ENCODE data around the gene AUTS2. TPM values are rescaled to one million over a fixed set of nuclear protein-coding genes. Genes with fewer than 3 reads are reported as not detected.
A peak's percentile ranks its signal among the peaks of the same experiment; 100 is the strongest.
"Not testable (repeated sequence)": the region's sequence is repeated elsewhere in the genome, so short reads cannot be mapped to it uniquely, and the experiment has no call there.

AUTS2 gene
- total RNA-seq, 1 donor from 2014 or later = 94.1 TPM

GRCh38 chr7:70361821-70362220, 763.5 kb downstream of the AUTS2 start:
- Mint-ChIP-seq H3K27ac (no peak overlapping the region), H3K27me3 (peaks cover 4% of the 10 kb centered on the region), H3K4me3 (no peak overlapping the region), H3K36me3 (peaks cover 19% of the 10 kb centered on the region), H3K4me1 (ENCODE audit: unreplicated experiment) (peaks cover 2% of the 10 kb centered on the region), H3K9me3 (peaks cover 8% of the 10 kb centered on the region)
- DNase-seq (ENCODE audit: extremely low spot score, unreplicated experiment) = no peak
- TF ChIP-seq, protein P1, sequence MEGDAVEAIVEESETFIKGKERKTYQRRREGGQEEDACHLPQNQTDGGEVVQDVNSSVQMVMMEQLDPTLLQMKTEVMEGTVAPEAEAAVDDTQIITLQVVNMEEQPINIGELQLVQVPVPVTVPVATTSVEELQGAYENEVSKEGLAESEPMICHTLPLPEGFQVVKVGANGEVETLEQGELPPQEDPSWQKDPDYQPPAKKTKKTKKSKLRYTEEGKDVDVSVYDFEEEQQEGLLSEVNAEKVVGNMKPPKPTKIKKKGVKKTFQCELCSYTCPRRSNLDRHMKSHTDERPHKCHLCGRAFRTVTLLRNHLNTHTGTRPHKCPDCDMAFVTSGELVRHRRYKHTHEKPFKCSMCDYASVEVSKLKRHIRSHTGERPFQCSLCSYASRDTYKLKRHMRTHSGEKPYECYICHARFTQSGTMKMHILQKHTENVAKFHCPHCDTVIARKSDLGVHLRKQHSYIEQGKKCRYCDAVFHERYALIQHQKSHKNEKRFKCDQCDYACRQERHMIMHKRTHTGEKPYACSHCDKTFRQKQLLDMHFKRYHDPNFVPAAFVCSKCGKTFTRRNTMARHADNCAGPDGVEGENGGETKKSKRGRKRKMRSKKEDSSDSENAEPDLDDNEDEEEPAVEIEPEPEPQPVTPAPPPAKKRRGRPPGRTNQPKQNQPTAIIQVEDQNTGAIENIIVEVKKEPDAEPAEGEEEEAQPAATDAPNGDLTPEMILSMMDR (conservative IDR thresholded peaks at IDR 0.05) = no peak

- H3K4me1 Mint-ChIP-seq (ENCODE audit: unreplicated experiment); H3K4me3 Mint-ChIP-seq; H3K27ac Mint-ChIP-seq; DNase-seq (ENCODE audit: extremely low spot score, unreplicated experiment); H3K27me3 Mint-ChIP-seq; H3K9me3 Mint-ChIP-seq: not testable (repeated sequence)
- H3K36me3 Mint-ChIP-seq = peaks cover 14% of the 10 kb centered on the region
Measured at GRCh38 chr7:70364393-70364792, 766.1 kb downstream of the AUTS2 start.

- Mint-ChIP-seq H3K36me3 (peaks cover under 1% of the 10 kb centered on the region), H3K27ac (no peak overlapping the region), H3K4me1 (ENCODE audit: unreplicated experiment) (peaks cover 17% of the 10 kb centered on the region), H3K9me3 (peaks cover 1% of the 10 kb centered on the region), H3K27me3 (no peaks in the 10 kb centered on the region), H3K4me3 (no peak overlapping the region)
- TF ChIP-seq, protein P1 (conservative IDR thresholded peaks at IDR 0.05) = no peak
- no peak for DNase-seq (ENCODE audit: extremely low spot score, unreplicated experiment)
Measured at GRCh38 chr7:70371652-70372051, 773.4 kb downstream of the AUTS2 start.

- no peak for DNase-seq (ENCODE audit: extremely low spot score, unreplicated experiment)
- Mint-ChIP-seq H3K4me3 (peak overlapping the region; percentile 51), H3K36me3 (no peaks in the 10 kb centered on the region), H3K27ac (no peak overlapping the region), H3K4me1 (ENCODE audit: unreplicated experiment) (peaks cover 18% of the 10 kb centered on the region), H3K27me3 (no peaks in the 10 kb centered on the region), H3K9me3 (no peaks in the 10 kb centered on the region)
- TF ChIP-seq, protein P1 (conservative IDR thresholded peaks at IDR 0.05) = no peak
Measured at GRCh38 chr7:70372768-70373515, 774.7 kb downstream of the AUTS2 start.

- peaks cover 18% of the 10 kb centered on the region for H3K4me1 Mint-ChIP-seq (ENCODE audit: unreplicated experiment)
- no peak overlapping the region for H3K27ac Mint-ChIP-seq
Measured at GRCh38 chr7:70374772-70375533, 776.7 kb downstream of the AUTS2 start.

More at GRCh38 chr7:70374772-70375533, 776.7 kb downstream of the AUTS2 start:
- Mint-ChIP-seq H3K4me3 (no peak overlapping the region), H3K9me3 (no peaks in the 10 kb centered on the region), H3K36me3 (no peaks in the 10 kb centered on the region), H3K27me3 (no peaks in the 10 kb centered on the region)
- no peak for DNase-seq (ENCODE audit: extremely low spot score, unreplicated experiment)
- TF ChIP-seq, protein P1 (conservative IDR thresholded peaks at IDR 0.05) = no peak
